Fibroblast of villous mesenchyme (primary cell): ENCODE measurements around the gene IGFBP1. TPM values are rescaled to one million over a fixed set of nuclear protein-coding genes. Genes with fewer than 3 reads are reported as not detected.

Source experiments
- DNase-seq: peaks from one replicate; pipeline ENCODE4 v3.0.0-alpha.2; 2010; ENCODE audit warnings: low read depth
- H3K4me3 ChIP-seq: 2 replicates; pipeline ENCODE4 v1.5.1; 2011; ENCODE audit warnings: low read depth, mild to moderate bottlenecking, low read length
- total RNA-seq: library from RNA; depleted of rRNA; stranded (reverse); fragments of >200 nt; gene quantifications from 2 replicates; pipeline ENCODE4 v1.2.3, GENCODE V29; 2012
- TF ChIP-seq, protein P1 (sequence below): IDR thresholded peaks from 2 replicates; pipeline ENCODE4 v1.5.1; 2012; ENCODE audit warnings: low read depth, mild to moderate bottlenecking, low read length; ENCODE audit not compliant: insufficient read depth

IGFBP1 gene
- total RNA-seq, 1 donor: under 0.01 TPM

DNA sequence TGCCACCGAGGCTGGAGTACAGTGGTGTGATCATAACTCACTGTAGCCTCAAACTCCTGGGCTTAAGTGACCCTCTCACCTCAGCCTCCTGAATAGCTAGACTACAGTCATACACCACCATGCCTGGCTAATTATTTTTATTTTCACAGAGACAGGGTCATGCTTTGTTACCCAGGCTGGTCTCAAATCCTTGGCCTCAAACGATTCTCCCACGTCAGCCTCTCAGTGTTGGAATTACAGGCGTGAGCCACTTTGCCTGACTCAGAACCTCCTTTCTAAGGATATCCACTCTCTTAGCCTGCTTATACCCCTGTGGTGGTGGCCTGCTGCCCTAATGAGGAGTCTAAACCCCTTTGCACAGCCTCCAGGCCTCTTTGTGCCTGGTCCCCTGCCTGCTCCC is 4.2 kb upstream of the IGFBP1 start:
- no peak for DNase-seq
- TF ChIP-seq, protein P1, sequence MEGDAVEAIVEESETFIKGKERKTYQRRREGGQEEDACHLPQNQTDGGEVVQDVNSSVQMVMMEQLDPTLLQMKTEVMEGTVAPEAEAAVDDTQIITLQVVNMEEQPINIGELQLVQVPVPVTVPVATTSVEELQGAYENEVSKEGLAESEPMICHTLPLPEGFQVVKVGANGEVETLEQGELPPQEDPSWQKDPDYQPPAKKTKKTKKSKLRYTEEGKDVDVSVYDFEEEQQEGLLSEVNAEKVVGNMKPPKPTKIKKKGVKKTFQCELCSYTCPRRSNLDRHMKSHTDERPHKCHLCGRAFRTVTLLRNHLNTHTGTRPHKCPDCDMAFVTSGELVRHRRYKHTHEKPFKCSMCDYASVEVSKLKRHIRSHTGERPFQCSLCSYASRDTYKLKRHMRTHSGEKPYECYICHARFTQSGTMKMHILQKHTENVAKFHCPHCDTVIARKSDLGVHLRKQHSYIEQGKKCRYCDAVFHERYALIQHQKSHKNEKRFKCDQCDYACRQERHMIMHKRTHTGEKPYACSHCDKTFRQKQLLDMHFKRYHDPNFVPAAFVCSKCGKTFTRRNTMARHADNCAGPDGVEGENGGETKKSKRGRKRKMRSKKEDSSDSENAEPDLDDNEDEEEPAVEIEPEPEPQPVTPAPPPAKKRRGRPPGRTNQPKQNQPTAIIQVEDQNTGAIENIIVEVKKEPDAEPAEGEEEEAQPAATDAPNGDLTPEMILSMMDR: no peak
- H3K4me3 ChIP-seq: no peak overlapping the region

DNA sequence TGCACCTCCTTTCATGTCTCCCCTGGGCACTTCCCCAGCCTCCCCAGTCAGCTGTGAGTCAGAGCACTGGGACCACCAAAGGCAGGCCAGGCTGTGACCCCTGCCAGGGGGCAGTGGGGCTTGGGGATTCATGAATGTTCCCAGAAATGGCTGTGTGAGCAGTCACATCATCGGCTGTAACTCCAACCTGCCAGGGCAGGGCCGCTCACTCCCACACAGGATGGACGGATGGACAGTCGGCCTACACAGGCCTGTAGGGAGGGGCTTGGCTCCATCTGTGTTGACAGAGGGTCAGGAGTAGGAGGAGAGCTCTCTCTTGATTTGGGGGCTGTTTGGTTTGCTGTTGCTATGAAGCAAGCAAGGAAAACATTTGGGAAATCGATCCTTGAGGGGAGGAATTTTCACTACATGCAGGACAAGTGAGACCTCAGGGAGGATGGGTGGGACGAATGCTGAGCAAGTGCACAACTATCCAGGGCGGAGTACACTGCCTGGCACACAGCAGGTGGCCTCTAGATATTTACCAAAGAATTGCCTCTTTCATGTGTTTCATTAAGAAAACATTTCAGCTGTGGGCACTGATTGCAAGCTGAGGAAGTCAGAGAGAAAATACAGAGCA is 2.9 kb upstream of the IGFBP1 start:
- TF ChIP-seq, protein P1: no peak
- no peak overlapping the region for H3K4me3 ChIP-seq
- DNase-seq: no peak

DNA sequence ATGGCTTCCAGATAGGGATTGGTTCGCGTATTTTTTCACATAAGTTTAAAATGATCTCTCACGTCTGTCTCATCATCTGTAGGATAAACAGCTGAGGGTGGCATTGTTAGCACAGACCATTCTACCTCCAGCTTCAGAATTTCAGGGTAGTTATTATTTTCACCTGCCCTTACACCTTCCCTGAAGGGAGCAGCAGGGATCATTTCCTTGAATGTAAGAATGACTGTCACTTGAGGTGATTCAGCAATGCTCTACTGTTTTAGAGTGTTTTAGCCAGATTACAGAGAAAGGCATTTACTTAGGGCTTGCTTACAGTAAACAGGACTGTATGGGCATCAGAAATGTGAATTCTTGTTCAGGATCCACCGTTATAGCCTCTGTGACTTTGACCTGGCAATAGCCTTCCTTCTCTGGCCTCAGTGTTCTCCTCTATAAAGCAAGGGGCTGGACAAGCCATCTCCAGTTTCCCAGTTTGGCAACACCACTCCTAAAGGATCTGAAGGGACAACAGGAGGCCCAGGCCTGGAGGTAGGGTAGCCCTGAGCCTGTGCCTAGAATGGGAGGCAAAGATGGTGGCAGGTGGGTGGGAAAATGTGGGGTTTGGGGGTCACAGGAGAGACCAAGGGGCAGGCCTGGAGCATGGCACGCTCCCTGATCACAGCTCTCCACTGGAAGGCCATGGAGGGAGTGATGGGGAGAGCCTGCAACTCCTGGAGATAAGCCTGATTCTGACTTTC is 1.2 kb upstream of the IGFBP1 start:
- TF ChIP-seq, protein P1: no peak
- no peak for DNase-seq

DNA sequence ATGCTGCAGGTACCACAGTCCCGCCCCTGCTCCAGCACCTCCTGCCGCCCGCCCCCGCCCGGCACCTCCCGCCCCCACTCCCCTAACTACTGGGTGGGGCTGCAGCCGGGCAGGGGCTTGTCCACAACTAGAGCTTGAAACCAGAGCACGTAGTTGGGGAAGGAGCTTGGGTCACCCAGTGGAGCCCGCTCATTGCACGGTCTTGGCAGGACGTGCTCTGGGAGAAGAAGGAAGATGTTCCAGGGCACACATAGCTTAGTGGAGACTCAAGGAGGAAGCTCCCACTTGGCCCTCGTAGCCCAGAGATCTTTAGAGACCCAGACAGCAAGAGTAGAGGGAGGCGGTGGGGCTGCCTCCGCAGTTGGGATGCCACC is 692 bp downstream of the IGFBP1 start:
- TF ChIP-seq, protein P1: no peak
- H3K4me3 ChIP-seq: peak overlapping the region; percentile 41
- DNase-seq: no peak

More for the DNA sequence above, 1.2 kb upstream of the IGFBP1 start:
- no peak overlapping the region for H3K4me3 ChIP-seq

DNA sequence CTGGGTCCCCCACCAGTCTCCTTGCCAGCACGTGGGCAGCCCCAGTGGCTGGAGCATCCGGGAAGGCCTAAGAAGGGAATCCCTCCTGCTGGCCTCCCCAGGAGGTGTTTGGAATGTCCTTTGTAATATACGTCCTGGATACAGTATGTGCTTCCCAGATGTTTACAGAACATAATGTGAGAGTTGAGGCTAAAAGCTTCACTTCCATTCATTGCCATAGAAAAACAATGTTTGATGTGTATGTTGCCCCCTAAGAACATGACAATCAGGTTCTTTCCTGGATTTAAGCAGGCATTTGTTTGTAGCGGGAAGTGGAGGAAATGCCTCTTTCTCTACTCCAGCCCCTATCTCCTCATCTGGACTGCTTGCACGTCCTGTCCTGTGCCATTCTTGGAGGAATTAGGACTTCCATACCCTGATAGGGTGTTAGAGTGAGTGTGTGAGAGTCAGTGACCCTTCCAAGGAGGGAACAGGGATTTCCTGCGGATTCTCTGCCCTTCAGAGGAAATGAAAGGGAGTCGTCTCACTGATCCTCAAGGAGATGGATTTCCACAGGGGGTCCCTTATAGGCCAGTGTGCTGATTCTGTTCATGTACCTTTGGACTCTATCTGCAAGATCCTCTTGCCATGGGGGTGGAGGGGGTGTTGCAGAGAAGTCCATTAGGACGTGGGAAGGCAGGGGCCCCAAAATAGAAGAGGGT is 1.2 kb downstream of the IGFBP1 start:
- no peak overlapping the region for H3K4me3 ChIP-seq
- DNase-seq: no peak
- TF ChIP-seq, protein P1: no peak

DNA sequence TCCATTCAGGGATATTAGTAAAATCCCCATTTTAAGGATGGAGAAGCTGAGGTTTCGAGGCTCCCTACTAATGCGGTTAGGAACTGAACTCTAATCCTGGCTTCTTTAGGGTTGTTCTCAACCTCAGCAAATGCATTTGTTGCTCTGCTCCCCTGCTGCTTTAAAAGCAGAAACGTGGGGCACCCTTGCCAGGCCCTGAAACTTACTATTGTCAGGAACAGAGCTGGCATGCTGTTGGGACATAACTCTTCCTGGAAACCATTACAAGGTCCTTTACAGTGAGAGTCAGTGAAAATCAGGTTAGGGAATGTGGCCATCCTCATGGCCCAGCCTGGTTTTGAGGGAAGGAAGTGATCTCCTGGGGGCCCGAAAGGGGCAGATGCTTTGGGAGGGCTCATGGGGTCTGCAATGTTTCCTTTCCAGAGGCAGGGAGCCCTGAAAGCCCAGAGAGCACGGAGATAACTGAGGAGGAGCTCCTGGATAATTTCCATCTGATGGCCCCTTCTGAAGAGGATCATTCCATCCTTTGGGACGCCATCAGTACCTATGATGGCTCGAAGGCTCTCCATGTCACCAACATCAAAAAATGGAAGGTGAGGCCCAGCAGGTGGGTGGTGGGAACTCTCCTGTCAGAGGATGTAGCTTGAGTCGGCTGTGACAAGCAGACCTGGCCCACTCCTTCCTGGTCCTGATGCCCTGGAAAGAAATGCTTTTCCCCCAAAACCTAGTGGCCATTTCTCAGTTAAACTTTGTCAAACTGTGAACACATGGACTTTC is 2.0 kb downstream of the IGFBP1 start:
- no peak overlapping the region for H3K4me3 ChIP-seq
- no peak for DNase-seq
- TF ChIP-seq, protein P1: no peak
